NCI-H187 treated with DMSO at 0.1 percent for 48 hours (cell line): ENCODE results near the gene SMARCD2.
"Not testable (repeated sequence)": the region's sequence is repeated elsewhere in the genome, so short reads cannot be mapped to it uniquely, and the experiment has no call there.

Experiments
- DNase-seq: peaks from one replicate; lab custom pipeline; 2025; lab: John Stamatoyannopoulos, UW

Gene SMARCD2

GRCh38 chr17:63850401-63850800 is 7.9 kb upstream of the SMARCD2 start:
- DNase-seq = no peak

- DNase-seq = no peak
Observed at GRCh38 chr17:63848834-63849689, 6.6 kb upstream of the SMARCD2 start.

GRCh38 chr17:63847525-63848249 is 5.2 kb upstream of the SMARCD2 start:
- DNase-seq = no peak

GRCh38 chr17:63845509-63845908 is 3.0 kb upstream of the SMARCD2 start:
- DNase-seq = no peak

GRCh38 chr17:63843910-63844677 is 1.6 kb upstream of the SMARCD2 start:
- no peak for DNase-seq

GRCh38 chr17:63843387-63843888 is 953 bp upstream of the SMARCD2 start:
- not testable (repeated sequence) for DNase-seq

- no peak for DNase-seq
Observed at GRCh38 chr17:63842173-63842539, 329 bp downstream of the SMARCD2 start.

GRCh38 chr17:63841350-63842172 is 924 bp downstream of the SMARCD2 start:
- DNase-seq = no peak

GRCh38 chr17:63840591-63841349 is 1.7 kb downstream of the SMARCD2 start:
- DNase-seq = no peak

GRCh38 chr17:63838631-63839171 is 3.8 kb downstream of the SMARCD2 start:
- DNase-seq = no peak

GRCh38 chr17:63837962-63838600 is 4.4 kb downstream of the SMARCD2 start:
- DNase-seq = no peak

GRCh38 chr17:63837480-63837879 is 5.0 kb downstream of the SMARCD2 start:
- no peak for DNase-seq

- no peak for DNase-seq
Observed at GRCh38 chr17:63836811-63837210, 5.7 kb downstream of the SMARCD2 start.

GRCh38 chr17:63835167-63835720 is 7.2 kb downstream of the SMARCD2 start:
- DNase-seq = no peak

- DNase-seq = no peak
Observed at GRCh38 chr17:63834431-63835166, 7.9 kb downstream of the SMARCD2 start.

- no peak for DNase-seq
Observed at GRCh38 chr17:63833741-63834373, 8.6 kb downstream of the SMARCD2 start.

- DNase-seq = no peak
Observed at GRCh38 chr17:63833026-63833740, 9.3 kb downstream of the SMARCD2 start.

- no peak for DNase-seq
Observed at GRCh38 chr17:63832455-63832854, 10.0 kb downstream of the SMARCD2 start.
